Measurements from ENCODE around the gene DYNC2H1. TPM values are rescaled to one million over a fixed set of nuclear protein-coding genes. Genes with fewer than 3 reads are reported as not detected.

The DYNC2H1 gene
- total RNA-seq, 1 donor from 2014 or later = 22.1 TPM

GRCh38 chr11:103487113-103487512 is 377.9 kb downstream of the DYNC2H1 start:
- ATAC-seq (no peak), DNase-seq (no peak)
- no peaks in the 10 kb centered on the region for H3K4me1 ChIP-seq
- H3K36me3 ChIP-seq = no peaks in the 10 kb centered on the region
- no peak overlapping the region for H3K4me3 ChIP-seq
- no peak overlapping the region for H3K27ac ChIP-seq
- no peaks in the 10 kb centered on the region for H3K27me3 ChIP-seq (ENCODE audit: low read depth)
- TF ChIP-seq CTCF (IDR thresholded peaks at IDR 0.05) = no peak
- no peaks in the 10 kb centered on the region for H3K9me3 ChIP-seq
- intact Hi-C loops (cut with DNase I) = no loop called here

GRCh38 chr11:103488031-103488461 is 378.8 kb downstream of the DYNC2H1 start:
- no peaks in the 10 kb centered on the region for H3K9me3 ChIP-seq
- no peaks in the 10 kb centered on the region for H3K4me1 ChIP-seq
- ATAC-seq (no peak), DNase-seq (no peak)
- H3K36me3 ChIP-seq = no peaks in the 10 kb centered on the region
- H3K27ac ChIP-seq = no peak overlapping the region
- H3K27me3 ChIP-seq (ENCODE audit: low read depth) = no peaks in the 10 kb centered on the region
- no peak overlapping the region for H3K4me3 ChIP-seq
- intact Hi-C loops (cut with DNase I) = no loop called here
- no peak for TF ChIP-seq CTCF (IDR thresholded peaks at IDR 0.05)

GRCh38 chr11:103488579-103488978 is 379.4 kb downstream of the DYNC2H1 start:
- no peak for ATAC-seq
- H3K27ac ChIP-seq = no peak overlapping the region
- H3K9me3 ChIP-seq = no peaks in the 10 kb centered on the region
- intact Hi-C loops (cut with DNase I) = no loop called here
- no peak for TF ChIP-seq CTCF (IDR thresholded peaks at IDR 0.05)
- no peak for DNase-seq
- H3K4me1 ChIP-seq = no peaks in the 10 kb centered on the region
- H3K36me3 ChIP-seq = no peaks in the 10 kb centered on the region
- H3K27me3 ChIP-seq (ENCODE audit: low read depth) = no peaks in the 10 kb centered on the region
- H3K4me3 ChIP-seq = no peak overlapping the region

GRCh38 chr11:103491777-103492176 is 382.6 kb downstream of the DYNC2H1 start:
- intact Hi-C loops (cut with DNase I) = no loop called here
- no peak for ATAC-seq
- H3K27ac ChIP-seq = no peak overlapping the region

GRCh38 chr11:103494491-103494890 is 385.3 kb downstream of the DYNC2H1 start:
- Histone ChIP-seq H3K4me3 (no peak overlapping the region), H3K4me1 (no peaks in the 10 kb centered on the region), H3K9me3 (no peaks in the 10 kb centered on the region), H3K27me3 (ENCODE audit: low read depth) (no peaks in the 10 kb centered on the region), H3K27ac (no peak overlapping the region), H3K36me3 (no peaks in the 10 kb centered on the region)
- no peak for TF ChIP-seq CTCF (IDR thresholded peaks at IDR 0.05)
- DNase-seq (no peak), ATAC-seq (no peak)
- intact Hi-C loops (cut with DNase I) = no loop called here

More at GRCh38 chr11:103491777-103492176, 382.6 kb downstream of the DYNC2H1 start:
- no peak for TF ChIP-seq CTCF (IDR thresholded peaks at IDR 0.05)
- H3K4me3 ChIP-seq = no peak overlapping the region
- no peaks in the 10 kb centered on the region for H3K27me3 ChIP-seq (ENCODE audit: low read depth)
- no peak for DNase-seq
- H3K4me1 ChIP-seq = no peaks in the 10 kb centered on the region
- H3K36me3 ChIP-seq = no peaks in the 10 kb centered on the region
- no peaks in the 10 kb centered on the region for H3K9me3 ChIP-seq

GRCh38 chr11:103497268-103497667 is 388.0 kb downstream of the DYNC2H1 start:
- Histone ChIP-seq H3K9me3 (no peaks in the 10 kb centered on the region), H3K27me3 (ENCODE audit: low read depth) (no peaks in the 10 kb centered on the region), H3K4me1 (no peaks in the 10 kb centered on the region), H3K36me3 (no peaks in the 10 kb centered on the region), H3K27ac (no peak overlapping the region), H3K4me3 (no peak overlapping the region)
- intact Hi-C loops (cut with DNase I) = no loop called here
- DNase-seq (no peak), ATAC-seq (no peak)
- no peak for TF ChIP-seq CTCF (IDR thresholded peaks at IDR 0.05)

Data from lower lobe of right lung (tissue), 2 donors.